HG02623 (cell line): ENCODE measurements around the gene IL36RN.

Experiments
- ATAC-seq: cut with Tn5 transposase; IDR thresholded peaks from one replicate; pipeline ENCODE4 v1.9.1; 2021; ENCODE audit warnings: moderate library complexity; ENCODE audit not compliant: unreplicated experiment

IL36RN gene

DNA sequence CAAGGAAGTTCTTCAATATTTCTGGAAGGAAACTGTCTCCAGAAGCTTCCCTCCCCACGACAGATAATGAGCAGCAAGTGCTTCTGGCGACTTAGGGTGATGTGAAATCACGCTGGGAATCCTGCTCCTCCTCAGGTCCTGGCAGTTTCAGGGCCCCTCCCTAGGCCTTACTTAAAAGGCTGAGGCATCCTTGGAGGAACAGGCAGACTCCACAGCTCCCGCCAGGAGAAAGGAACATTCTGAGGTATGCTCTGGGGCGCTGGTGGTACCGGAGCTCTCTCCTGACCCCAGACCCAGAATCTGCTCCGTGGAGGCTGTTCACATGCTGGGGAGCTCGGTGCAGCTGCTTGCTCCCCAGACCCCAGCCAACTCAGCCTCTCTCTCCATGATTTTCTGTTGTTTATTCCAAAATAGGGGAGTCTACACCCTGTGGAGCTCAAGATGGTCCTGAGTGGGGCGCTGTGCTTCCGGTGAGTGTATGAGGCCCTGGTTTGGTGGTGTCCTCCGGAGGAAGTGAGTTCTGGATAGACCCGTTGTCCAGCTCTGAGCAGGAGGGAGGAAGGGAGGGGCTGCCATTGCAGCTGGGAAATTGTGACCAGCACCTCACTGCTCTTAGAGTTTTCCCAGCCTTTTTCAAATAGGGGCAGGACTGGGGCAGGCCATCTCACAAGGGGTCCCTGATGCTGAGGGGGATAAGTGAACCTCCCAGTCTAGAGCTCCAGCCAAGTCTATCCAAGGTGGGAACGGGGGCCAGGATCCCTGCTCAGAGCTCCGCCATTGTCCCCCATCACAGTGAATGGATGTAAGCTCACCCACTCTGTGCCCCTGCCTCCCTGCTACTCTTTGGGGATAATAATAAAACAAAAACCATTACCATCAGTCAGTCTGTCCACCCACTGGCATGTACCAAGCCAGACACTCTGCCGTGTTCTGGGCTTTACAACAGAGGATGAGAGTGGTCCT lies at the start of gene IL36RN:
IL36RN (plus strand) TSS at position 201 of the 963 bp plus-strand sequence; CDS start at position 442, 241 bp downstream.
- ATAC-seq, result no peak

GRCh38 chr2:113009622-113010021 lies 49.4 kb upstream of the IL36RN start:
- no peak for ATAC-seq

GRCh38 chr2:113010088-113010487 lies 48.9 kb upstream of the IL36RN start:
- ATAC-seq, result no peak

- no peak for ATAC-seq
Measured at GRCh38 chr2:113011108-113011507, 47.9 kb upstream of the IL36RN start.

DNA sequence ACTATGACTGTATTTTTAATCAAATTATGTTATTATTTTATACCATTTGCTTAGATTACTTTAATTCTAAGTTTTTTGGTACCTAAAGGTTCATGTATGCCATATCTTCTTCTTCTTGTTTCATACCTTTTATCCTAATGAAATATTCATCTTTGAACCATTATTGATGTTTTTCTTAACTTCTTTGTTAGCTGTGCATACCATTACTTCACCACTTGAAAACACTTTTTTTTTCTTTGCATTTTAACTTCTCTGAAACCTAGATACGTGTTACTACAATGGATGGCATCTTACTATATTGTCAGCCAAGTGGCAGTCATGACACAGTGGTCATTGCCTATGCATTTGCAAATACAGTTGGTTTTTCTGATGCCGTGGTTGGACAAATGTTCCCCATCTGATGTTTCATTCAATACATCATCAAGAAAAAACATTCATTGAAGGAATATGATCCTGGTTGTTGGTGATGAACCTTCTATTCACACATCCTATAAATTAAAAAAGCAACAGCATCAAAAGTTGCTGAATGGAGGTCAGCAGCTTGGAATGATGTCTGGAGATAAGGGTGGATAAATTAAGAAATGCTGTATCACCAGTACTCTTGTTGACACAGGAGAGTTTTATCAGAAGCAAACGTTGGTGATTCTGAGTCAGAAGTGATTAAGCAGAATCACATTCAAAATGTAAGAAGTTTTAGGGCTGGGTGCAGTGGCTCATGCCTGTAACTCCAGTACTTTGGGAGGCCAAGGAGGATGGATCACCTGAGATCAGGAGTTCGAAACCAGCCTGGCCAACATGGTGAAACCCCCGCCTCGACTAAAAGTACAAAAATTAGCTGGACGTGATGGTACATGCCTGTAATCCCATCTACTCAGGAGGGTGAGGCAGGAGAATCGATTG lies 46.3 kb upstream of the IL36RN start:
- no peak for ATAC-seq

- ATAC-seq, result no peak
Measured at GRCh38 chr2:113013336-113013661, 45.7 kb upstream of the IL36RN start.

- ATAC-seq, result no peak
Measured at GRCh38 chr2:113014067-113014466, 44.9 kb upstream of the IL36RN start.

DNA sequence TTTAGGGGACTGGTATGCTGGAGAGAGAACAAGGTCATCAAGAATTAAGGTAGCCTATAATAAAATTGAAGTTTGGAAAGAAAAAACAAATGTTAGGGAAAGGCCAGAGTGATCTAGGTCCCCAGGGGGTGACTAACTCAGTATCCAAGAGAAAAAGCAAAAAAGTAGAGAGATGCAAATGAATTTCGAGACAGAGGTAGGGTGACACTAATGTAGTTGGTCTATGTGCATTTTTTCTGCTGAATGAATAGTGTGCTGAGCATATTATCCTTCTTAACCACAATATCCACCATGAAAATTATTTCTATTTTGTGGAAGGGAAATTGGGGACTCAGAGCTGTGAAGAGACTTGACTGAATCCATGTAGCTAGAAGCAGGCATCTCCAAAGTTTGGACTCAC lies 44.0 kb upstream of the IL36RN start:
- ATAC-seq, result no peak

DNA sequence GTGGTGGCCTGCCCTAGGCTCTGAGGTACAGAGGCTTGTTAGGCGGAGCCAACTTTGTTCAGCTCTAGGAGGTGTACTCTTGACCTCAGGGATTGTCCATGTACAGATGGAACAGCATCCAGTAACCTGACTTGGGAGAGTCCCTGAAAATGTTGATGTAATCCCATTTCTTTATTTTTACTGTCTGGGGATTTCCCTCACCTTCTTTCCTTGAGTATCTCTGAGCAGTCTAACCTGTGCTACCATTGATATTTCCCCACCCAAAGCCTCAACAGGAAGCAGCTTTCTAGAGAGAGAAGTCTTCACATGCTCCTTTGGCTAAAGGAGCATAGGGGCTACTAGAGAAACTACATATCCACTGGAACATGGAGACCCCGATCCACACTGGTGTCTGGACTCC lies 43.3 kb upstream of the IL36RN start:
- no peak for ATAC-seq

DNA sequence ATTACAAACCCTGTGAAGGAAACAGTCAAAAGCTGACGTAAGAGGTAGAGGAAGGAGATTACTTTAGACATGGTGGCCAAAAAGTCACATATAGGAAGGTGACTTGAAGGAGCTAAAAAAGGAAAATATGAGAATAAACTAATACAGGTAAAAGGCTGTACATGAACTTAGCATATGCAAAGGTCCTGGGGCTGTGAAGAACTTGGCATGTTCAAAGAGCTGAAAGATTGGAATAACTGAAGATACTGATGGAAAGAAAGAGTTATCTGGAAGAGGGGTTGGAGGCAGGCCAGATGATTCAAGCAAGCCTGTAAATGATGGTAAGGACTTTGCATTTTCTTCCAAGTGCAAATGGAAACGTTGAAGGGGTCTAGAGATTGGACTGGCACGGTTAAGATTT lies 40.5 kb upstream of the IL36RN start:
- ATAC-seq, result no peak

DNA sequence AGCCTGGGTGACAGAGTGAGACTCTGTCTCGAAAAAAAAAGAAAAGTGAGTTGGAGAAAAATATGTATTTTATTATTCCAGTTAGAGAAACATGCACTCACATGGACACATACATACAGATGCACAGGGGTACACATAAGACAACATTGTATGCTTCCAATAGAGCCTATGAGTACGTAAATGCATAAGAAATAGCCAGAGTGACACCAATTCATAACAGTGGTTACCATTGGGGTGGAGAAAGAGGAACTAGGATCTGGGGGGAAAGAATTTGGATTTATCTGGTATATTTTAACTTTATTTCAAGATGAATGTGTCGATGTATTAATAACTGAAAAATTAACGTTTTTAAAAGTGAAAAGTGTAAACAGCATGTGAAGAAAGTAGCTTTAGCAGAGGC lies 37.7 kb upstream of the IL36RN start:
- no peak for ATAC-seq

DNA sequence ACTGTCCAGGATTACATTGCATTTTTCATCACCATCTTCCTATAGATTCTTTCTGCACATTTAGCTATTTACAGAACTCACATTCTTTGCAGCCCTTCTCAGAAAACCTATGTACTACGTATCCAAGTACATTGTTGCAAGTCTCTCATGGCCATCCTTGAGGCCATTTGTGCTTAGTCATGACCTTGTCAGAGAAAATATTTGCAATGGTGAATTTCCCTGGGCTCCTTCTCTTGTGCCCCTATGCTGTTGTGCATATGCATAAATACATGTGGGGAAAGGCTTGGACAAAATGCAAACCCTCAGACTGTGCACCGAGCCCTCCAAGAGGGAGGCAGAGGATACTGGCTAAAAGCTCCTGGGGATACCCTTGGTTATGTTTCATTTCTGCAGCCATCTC lies 34.2 kb upstream of the IL36RN start:
- ATAC-seq, result no peak

DNA sequence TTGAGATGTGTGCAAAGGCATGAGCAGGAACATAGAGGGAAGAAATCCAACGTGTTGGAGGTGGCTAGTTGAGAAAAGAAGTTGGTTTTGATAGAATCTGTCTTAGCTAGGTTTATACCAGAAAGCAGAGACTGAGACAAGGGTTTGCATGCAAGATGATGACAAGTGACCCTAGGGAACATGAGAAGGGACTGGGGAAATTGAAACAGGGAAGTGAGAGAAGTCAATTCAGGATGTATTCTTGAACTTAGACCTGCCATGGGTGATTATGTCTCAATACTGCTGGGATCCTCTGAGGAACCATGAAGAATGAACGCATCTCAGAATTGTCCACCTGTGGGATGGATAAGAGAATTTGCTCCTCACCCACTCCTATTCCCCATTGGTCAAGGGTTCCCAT lies 33.3 kb upstream of the IL36RN start:
- no peak for ATAC-seq

DNA sequence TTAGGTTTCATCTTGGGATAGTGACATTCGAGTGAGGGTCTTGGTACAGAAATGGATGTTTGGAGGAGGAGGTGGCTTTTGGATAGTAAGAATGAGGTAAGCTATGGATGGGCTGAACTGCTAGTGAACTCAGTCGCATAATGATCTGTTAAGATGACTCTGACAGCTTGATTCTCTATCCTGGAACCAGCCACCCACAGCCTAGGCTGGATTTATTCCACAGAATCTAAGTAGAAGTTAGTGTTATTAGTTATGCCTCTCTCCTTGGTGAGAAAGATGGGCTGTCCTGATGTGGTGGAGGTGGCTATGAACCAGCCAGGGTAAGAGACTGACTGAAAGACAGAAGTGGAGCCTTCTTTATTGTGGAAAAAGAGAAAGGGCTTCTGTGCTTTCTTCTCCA lies 31.3 kb upstream of the IL36RN start:
- no peak for ATAC-seq

GRCh38 chr2:113028112-113028511 lies 30.9 kb upstream of the IL36RN start:
- no peak for ATAC-seq

DNA sequence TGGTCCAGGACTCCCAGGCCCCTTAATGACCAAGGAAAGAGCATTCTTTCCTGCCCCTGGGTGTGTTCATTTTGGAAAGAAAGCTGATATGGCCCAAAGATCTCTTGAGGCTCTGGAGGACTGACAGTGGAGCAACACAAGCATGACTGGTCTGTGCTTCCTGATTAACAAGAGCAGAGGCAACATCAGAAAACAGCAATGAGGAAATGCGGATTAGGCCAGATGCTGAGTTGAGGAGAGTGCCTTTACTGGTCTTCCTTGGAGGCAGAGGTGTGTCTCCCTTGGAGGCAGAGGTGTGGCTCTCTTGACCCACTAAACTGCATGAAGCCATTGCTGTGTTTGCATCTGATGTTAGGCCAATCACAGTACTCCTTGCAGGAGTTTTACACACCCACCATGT lies 26.3 kb upstream of the IL36RN start:
- no peak for ATAC-seq

- ATAC-seq, result no peak
Measured at GRCh38 chr2:113034016-113034415, 25.0 kb upstream of the IL36RN start.

- ATAC-seq, result no peak
Measured at GRCh38 chr2:113036763-113037162, 22.2 kb upstream of the IL36RN start.

GRCh38 chr2:113038291-113038690 lies 20.7 kb upstream of the IL36RN start:
- ATAC-seq, result no peak

- ATAC-seq, result no peak
Measured at GRCh38 chr2:113039158-113039557, 19.8 kb upstream of the IL36RN start.

DNA sequence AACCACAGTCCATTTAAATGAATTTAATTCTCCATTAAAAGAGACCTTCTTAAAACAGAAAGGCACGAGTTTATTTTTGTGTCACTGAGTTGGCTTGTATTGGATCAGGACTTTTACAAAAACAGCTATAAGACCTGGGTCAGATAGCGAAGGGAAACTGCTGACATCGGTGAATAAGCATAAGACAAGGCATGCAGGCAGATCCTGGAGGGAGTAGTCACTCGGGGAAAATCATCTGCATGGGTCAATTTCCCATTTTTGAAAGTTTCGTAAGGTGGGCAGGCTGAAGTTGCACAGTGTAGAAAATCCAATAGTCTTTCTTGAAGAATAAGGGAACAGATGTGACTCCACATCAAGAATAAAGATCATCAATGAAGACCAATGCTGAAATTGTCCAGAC lies 19.3 kb upstream of the IL36RN start:
- no peak for ATAC-seq

DNA sequence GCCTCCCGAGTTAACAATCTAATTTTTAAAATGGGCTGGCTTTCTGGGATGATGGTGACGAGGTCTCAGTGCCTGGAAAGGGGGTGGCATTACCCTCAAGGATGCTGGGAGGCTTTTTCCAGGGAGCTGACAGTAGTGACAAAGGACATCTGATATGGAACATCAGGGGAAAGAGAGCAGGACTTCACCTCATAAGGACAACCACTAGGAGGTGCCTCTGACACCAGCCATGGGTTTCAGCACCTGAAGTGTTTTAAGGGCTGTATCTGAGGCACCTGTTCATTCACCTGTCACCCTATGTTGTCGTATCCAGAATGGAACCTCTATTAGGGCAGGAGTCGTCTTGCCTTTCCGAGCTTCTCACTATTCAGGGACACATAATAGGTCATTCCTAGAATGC lies 17.1 kb upstream of the IL36RN start:
- ATAC-seq, result no peak
